AG09309 (cell line): ENCODE data around the gene TMED10.

Source experiments
- DNase-seq: peaks from one replicate; pipeline ENCODE4 v3.0.0-alpha.2; 2010; ENCODE audit warnings: low read depth
- H3K4me3 ChIP-seq: 2 replicates; pipeline ENCODE4 v1.5.1; 2011; ENCODE audit warnings: mild to moderate bottlenecking, low read depth, low read length, moderate library complexity; ENCODE audit not compliant: control insufficient read depth
- TF ChIP-seq, protein P1 (sequence below): IDR thresholded peaks from 2 replicates; pipeline ENCODE4 v1.5.1; 2011; ENCODE audit warnings: mild to moderate bottlenecking, low read depth, low read length, inconsistent platforms; ENCODE audit not compliant: insufficient read depth, control insufficient read depth; ENCODE audit errors: missing control alignments

TMED10 gene

GRCh38 chr14:75198291-75198933 is 22.0 kb upstream of the TMED10 start:
- no peak for DNase-seq

GRCh38 chr14:75197338-75197737 is 20.9 kb upstream of the TMED10 start:
- TF ChIP-seq, protein P1, sequence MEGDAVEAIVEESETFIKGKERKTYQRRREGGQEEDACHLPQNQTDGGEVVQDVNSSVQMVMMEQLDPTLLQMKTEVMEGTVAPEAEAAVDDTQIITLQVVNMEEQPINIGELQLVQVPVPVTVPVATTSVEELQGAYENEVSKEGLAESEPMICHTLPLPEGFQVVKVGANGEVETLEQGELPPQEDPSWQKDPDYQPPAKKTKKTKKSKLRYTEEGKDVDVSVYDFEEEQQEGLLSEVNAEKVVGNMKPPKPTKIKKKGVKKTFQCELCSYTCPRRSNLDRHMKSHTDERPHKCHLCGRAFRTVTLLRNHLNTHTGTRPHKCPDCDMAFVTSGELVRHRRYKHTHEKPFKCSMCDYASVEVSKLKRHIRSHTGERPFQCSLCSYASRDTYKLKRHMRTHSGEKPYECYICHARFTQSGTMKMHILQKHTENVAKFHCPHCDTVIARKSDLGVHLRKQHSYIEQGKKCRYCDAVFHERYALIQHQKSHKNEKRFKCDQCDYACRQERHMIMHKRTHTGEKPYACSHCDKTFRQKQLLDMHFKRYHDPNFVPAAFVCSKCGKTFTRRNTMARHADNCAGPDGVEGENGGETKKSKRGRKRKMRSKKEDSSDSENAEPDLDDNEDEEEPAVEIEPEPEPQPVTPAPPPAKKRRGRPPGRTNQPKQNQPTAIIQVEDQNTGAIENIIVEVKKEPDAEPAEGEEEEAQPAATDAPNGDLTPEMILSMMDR: no peak
- no peak overlapping the region for H3K4me3 ChIP-seq
- no peak for DNase-seq

More at GRCh38 chr14:75198291-75198933, 22.0 kb upstream of the TMED10 start:
- no peak overlapping the region for H3K4me3 ChIP-seq
- TF ChIP-seq, protein P1: no peak

DNA sequence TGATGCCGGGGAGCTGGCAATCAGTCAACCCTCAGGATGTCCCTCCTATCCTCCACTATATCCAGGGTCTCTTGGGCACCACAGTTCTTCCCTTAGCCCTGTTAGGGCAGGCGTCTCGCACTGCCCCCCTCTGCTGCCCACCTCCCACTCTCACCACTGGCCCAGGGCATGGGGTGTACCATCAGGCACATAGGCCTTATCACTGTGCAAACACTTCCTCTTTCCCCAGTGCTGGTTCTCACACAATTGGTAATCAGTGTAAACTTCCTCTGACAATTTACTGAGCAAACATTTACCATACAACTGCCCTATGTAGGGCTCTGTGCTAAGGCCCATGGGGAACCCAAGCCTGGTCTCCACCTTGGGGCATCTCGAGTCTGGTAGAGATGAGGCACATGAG is 20.1 kb upstream of the TMED10 start:
- TF ChIP-seq, protein P1: no peak
- no peak for DNase-seq
- no peak overlapping the region for H3K4me3 ChIP-seq

DNA sequence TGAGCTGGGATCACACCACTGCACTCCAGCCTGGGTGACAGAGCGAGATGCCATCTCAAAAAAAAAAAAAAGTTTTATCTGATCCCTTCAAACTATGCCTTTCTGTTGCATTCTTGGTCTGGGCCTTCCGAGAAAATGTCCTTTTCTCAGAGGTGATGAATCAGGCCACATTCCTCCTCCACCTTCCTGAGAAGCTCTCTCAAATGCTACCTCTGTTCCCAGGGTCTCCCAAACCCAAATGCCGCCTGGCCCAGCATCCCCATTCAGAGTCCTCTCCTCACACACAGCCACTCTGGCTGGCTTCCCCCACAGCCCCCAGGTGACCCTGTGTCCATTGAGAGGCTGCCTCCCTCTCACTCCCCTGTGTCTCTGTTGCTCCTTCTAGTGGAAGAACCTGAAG is 19.7 kb upstream of the TMED10 start:
- no peak for DNase-seq

DNA sequence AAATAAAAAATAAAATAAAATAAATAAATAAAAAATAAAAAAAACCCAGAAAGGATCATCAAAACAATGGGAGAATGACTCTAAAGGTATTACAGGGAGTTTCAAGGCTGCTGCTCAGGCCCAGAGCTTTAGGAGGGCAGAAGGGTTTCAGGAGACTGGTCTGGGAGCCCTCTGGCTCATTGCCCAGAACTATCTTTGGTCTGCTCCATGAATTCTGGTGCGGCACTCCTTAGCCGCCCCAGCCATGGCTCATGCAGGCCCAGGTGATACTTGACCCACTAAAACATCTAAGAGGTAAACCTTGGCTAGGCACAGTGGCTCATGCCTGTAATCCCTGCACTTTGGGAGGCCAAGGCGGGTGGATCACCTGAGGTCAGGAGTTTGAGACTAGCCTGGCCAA is 14.7 kb upstream of the TMED10 start:
- no peak overlapping the region for H3K4me3 ChIP-seq
- TF ChIP-seq, protein P1: no peak
- DNase-seq: no peak

More for the DNA sequence above, 19.7 kb upstream of the TMED10 start:
- H3K4me3 ChIP-seq: no peak overlapping the region
- TF ChIP-seq, protein P1: no peak

- no peak overlapping the region for H3K4me3 ChIP-seq
- TF ChIP-seq, protein P1: no peak
Observed at GRCh38 chr14:75190023-75190422, 13.6 kb upstream of the TMED10 start.

GRCh38 chr14:75188520-75189268 is 12.3 kb upstream of the TMED10 start:
- TF ChIP-seq, protein P1: no peak
- H3K4me3 ChIP-seq: no peak overlapping the region
- no peak for DNase-seq

More at GRCh38 chr14:75190023-75190422, 13.6 kb upstream of the TMED10 start:
- DNase-seq: no peak
